HPDE6-E6E7 (cell line): ENCODE results near the gene LCN12.

ENCODE experiments used
- DNase-seq: peaks from one replicate; pipeline ENCODE4 v3.0.0; 2011; ENCODE audit warnings: missing footprints; ENCODE audit errors: extremely low spot score

Gene LCN12

DNA sequence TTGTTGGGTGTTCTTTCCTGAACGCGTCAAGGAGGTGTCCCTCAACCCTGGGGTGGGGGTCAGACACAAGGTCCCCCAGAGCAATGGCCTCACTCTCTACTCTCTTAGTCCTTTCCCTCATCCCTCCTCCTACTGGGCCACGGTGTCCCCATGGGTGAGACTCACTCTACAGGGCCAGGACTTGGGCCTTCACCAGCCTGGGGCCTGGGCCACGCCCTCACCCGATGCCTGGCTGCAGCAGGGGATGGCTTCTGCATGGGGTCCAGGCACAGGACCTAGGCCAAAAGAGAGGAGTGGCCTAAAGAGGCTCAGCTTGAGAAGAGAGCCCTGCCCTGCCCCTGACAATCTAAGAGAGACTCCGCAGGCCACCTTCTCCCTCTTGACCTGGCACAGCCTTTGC, 5.8 kb downstream of the LCN12 start:
- no peak for DNase-seq

DNA sequence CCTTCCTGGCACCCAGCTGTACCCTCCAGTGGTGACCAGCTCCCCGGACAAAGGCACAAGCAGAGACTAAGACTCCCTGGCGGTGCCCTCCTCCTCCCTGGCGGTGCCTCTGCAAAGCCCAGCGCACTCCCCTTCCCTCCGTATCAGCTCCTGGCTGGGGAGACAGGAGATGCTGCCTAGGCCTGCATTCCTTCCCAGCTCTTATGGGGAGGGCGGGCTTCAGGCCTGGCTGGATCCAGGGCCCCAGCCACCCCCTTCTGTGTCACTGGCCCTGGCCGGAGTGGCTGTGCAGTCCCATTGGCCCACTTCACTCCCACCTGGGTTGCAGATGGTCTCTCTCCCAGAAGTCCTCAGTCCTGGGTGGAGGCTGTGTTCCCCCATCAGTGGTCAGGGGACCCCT, 6.4 kb downstream of the LCN12 start:
- no peak for DNase-seq

DNA sequence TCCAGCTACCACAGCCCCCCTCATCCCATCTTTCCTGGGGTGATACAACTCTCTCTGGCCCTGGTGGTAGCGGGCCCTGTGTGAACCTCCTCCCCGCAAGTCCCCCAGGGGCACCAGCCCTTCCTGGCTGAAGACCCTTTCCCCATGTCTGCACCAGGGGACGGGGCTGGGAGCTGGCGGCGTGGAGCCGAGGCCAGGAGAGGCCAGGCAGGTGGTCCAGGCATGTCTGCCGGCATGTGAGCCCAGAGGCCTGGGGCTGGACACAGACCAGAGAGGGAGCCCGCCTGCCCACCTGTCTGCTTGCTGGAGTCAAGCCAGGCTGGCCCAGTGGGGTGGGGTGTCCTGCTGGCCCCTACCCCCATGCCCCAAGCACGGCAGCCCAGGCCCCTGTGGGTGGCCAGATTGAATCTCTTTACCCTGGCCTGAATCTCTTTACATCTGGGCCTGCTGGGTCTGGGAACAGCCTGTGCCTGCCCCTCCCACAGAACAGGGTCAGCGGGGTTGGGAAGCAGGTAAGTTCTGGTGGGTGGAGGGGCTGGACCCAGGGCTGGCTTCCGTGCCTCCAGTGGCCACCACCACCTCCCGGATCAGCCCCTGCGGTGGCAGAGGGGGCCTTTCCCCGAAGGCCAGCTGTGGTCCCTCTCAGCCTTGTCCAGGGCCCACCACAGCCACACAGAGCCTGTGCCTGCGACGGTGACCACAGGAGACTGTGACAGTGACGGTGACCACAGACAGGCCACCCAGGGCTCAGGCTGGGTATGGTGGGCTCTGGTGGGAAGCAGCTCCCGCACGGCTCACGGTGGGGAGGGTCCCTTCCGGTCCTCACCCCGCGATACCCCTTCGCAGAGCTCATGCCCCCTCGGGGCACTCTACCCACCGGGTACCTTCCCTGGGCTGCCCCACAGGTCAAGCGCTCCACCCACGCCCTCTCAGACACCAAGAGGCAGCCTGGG, 7.1 kb downstream of the LCN12 start:
- DNase-seq, result no peak

DNA sequence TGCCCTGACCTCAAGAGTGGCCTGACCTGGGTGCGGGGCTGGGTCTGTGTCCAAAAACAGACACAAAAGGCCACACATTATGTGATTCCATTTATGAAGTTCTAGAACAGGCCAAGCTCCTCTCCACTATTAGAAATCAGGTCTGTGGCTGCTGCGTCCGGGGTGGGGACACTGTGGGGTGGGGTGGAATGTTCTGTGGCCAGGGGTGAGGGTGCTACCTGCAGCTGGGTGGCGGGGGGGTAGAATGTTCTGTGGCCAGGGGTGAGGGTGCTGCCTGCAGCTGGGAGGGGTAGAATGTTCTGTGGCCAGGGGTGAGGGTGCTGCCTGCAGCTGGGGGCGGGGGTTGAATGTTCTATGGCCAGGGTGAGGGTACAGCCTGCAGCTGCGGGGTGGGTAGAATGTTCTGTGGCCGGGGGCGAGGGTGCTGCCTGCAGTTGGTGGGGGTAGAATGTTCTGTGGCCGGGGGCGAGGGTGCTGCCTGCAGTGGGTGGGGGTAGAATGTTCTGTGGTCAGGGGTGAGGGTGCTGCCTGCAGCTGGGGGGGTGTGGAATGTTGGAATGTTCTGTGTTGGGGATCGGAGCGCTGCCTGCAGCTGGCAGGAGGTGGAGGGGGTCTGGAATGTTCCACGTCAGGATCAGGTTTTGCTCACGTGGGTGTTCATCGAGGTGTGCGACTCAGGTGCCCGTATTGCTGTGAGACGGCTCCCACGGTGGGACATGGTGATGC, 8.3 kb downstream of the LCN12 start:
- DNase-seq, result no peak

DNA sequence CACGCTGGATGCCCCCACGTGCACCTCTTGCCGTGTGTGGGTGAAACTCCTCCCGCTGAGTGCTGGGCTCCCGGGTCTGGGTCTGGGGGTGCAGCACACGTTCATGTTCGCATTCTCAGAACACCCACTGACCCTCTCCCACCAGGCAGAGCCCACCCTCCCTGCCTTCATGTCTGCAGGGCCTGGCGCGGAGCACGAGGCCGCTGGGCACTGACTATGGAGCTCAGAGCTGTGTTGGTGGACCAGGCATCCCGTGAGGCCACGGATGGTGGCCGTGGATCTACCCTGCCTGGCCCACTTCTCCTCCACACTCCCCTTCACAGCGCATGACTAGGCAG, 8.8 kb downstream of the LCN12 start:
- DNase-seq, result no peak

DNA sequence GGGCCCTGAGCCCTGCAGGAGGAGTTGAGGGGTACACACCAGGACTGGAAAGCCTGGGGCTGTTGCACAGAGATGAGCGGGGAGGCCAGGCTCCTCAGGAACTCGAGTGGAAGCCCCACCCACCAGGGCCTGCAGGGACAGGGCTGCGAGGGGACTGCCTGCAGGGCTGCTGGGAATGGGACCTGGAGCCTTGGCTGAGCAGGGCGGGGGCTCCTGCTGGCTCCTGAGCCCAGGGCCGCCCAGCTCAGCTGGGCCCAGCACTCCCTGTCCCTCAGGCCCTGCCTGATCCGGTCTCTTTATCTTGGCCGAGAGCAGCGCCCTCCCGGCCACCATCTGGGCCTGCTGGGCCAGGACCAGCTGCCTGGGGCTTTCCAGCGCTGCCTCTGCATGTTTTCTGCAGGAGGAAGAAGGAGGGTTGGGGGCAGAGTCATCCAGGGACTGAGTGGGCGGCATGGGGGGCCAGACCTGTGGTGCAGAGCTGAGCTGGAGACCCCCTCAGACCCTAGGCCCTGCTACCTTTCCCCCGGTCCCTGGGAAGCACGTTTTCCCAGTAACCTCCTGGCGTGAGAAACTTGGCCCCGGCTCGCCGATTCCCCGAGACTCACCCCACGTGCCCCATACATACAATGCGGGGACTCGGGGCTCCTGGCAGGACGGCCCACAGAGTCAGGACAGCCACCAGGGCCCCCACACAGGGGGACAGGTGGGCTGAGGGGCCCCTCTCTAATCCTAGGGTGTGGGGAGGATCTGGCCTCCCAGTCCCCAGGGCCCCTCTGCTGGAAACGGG, 9.4 kb downstream of the LCN12 start:
- DNase-seq, result no peak

DNA sequence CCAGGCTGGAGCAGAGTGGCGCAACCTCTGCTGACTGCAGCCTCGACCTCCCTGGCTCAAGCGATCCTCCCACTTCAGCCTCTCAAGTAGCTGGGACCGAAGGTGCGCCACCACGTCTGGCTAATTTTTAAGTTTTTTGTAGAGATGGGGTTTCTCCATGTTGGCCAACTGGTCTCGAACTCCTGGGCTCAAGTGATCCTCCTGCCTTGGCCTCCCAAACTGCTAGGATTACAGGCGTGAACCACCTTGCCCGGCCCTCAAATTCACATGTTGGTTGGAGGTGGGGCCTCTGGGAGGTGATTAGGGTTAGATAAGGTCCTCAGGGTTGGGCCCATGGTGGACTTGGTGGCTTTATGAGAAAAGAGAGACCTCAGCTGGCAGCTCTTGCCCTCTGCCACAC, 10.1 kb downstream of the LCN12 start:
- no peak for DNase-seq

DNA sequence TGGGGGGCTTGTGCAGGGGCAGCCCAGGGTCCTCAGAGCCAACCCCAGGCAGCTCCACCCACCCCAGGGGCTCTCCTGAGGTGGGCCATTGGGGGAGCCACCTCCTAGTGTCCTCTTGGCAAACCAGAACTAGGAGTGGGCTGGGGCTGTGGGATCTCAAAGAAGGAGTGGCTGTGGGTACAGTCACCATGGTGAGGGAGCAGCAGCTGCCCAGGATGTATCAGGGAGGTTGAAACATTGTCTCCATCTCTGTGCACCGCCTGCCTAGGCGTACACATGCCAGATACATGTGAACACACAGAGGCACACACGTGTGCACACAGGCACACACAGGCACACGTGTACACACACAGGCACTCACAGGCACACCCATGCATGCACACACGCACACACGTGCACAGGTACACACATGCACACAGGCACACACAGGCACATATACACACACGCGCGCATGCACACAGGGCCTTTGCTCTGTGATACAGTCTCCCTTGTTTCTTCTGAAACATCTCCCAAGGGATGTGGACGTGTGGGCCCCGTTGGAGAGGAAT, 10.7 kb downstream of the LCN12 start:
- DNase-seq, result no peak

DNA sequence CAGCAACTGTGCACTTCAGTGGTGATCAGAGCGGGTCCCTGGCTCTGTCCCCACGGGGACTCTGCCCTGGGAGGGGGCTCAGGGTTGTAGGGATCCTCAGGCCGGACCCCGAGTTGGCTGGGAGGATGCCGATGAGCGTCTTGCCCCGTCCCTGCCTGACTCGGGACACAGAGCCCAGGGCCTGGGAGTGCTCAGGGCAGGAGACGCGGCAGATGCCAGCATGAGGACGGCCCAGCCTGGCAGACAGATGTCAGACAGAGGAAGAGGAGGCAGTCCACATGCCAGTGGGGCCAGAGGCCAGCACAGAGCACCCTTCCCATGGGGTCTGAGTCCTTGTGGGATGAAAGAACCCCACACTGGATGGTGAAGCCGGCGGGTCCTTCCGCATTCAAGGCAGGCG, 11.3 kb downstream of the LCN12 start:
- no peak for DNase-seq

DNA sequence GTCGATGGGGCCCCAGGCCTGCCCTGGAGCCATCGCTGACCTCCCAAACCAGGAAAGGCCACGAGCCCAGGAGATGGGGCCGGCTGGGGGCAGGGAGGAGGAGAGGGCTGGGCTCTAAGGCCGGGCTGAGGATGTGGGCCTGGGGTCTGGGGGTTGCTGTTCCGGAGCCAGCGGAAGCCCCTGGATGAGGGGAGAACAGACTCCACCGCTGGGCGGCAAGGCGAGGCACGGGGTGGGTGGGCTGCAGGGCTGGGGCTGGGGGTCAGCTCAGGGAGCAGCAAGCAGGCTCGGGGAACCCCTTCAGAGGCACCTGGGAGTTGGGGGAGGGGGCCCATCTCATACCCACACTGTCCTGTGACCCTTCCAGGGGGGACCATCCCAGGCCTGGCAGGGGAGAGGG, 11.7 kb downstream of the LCN12 start:
- no peak for DNase-seq

DNA sequence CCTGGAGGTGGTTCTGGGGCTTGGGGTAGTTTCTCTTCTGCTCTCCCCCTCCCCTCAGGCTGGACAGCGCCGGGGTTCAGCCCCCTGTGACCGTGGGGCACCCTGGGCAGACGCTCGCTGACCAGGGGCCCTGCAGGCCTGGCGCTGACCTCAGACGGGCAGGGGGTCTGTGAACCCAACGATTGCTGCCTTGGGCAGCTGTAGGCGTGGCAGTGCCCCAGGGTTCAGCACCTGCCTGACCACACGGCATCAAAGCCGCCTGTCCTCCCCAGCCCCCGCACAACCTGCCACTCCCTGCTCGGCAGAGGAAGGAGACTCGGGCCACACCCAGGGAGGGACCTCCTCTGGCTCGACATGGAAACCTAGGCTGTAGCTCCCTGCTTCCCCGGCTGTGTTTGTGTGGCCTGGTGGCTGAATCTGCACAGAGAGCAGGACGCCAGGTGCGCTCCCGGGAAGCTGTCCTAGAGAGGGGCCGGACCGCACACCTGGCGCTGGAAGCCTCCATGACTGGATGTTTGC, 12.2 kb downstream of the LCN12 start:
- no peak for DNase-seq

DNA sequence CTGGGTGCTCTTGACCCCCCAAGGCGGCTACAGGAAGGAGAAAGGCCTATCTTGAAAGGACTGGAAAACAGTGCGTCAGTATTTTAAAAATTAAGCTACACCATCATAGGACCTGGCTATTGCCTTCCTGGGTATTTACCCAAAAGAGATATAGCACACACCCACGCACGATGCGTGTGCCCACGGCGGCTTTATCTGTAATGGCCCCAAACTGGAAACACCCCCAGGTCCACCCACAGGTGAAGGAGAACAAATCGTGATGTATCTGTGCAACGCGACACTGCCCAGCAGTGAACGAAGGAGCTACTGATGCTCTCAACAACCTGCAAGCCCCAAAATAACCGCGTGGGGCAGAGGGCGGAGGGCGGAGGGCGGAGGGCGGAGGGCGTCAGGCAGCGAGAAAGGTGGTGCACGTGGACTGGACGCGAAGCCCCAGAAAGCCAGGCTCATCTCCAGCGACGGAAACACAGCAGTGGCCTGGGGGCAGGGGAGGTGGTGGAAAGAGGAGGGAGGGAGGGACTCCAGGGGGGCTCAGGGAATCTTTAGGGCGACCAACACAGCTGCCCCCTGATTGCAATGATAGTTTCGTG, 12.9 kb downstream of the LCN12 start:
- no peak for DNase-seq

DNA sequence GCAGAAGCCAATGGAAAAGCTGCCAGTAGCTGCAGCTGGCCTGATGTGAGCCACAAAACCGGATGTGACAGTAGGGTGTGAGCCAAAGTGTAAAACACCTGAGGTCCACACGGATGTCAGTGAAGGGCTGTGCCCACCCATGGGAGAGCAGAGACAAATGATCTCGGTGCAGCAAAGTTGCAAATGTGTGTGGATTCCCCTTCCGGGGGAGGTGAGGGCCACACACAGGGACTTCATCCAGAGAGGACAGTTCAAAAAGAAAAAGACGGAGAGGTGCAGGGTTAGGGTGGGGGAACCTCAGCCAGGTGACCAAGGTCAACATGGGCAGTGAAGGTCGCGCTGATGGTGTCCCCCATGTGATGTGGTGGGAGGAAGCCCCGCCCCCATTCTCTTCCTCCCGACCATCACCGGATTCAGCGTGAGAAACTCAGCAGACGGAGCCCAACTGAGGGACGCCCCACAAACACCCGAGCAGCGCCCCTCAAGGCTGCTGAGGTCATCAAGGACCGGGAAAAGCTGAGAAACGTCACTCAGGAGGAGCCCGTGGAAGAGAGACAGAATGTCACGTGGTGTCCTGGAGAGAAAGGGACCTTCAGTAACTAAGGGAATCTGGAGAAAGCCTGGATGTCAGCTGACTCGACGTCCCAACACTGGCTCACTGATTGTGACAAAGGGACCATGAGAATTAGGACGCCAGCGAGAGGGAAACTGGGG, 13.9 kb downstream of the LCN12 start:
- no peak for DNase-seq

DNA sequence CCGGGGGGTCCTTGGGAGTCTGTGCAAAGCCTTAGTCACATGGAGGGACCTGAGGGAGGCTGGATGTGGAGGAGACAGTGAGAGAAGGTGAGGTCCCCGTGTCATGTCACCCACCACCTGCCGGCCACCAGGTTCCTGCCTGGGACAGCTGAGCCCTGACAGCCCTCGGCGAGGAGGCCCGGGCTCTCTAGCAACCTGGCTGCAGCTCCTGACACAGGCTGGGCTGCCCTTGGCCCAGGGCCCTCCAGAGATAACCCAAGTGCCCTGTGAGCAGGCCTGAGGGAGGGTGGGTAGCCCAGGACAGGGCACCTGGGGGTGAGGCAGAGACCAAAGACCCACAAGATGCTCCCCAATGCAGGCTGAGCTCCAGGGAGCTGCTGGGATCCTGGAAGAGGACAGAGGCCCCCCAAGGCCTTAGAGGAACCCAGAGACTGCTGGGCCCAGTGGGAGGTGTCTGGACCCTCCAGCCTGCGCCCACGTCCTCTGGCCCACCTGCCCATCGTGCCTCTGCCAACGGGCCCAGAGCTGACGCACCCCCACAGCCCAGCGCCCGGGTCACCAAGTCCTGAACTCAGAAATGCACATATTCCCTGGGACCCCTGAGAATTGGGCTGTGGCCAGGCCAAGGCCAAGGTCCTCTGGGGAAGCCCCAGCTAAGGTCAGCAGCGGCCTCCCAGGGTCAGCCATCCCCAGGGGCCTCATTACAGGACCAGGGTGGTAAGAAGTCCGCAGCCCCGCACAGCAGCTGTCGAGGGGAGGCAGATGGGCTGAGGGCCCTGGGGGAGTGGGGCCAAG, 16.5 kb downstream of the LCN12 start:
- DNase-seq, result no peak

DNA sequence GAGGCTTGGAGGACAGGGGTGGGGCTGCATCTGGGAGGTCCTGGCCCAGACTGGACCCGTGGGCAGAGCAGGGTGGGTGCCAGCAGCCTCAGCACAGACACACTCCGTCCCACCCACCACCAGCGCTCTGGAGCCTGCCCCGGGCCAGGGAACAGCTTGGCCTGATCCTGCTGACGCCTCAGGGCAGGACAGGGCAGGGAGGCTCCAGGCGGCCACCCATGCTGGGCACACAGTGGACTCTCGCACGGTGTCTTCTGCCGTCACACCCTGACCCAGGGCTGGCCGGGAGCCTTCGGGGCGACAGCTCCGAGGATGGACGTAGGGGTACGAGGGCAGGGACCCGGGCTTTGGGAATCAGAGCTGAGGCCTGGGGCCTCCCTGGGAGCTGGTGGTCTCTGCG, 17.1 kb downstream of the LCN12 start:
- DNase-seq, result no peak

DNA sequence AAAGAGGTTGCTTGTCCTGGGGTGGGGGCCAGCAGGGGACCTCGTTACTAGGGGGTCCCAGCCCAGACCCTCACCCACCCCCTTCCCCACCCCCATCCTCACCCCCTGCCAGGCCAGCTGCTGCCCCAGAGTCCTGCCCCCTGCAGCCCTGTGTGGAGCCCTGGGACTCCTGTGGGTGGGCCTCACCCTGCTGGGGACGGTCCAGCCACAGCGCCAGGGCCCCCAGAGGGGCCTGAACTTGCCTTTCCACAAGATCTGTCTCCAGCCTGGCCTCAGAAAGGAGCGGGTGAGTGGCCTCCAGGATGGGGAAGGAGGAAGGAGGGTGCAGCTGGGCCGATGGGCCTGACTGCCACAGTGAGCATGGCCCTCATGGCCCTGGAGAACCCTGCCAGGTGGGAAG, 17.7 kb downstream of the LCN12 start:
- no peak for DNase-seq

DNA sequence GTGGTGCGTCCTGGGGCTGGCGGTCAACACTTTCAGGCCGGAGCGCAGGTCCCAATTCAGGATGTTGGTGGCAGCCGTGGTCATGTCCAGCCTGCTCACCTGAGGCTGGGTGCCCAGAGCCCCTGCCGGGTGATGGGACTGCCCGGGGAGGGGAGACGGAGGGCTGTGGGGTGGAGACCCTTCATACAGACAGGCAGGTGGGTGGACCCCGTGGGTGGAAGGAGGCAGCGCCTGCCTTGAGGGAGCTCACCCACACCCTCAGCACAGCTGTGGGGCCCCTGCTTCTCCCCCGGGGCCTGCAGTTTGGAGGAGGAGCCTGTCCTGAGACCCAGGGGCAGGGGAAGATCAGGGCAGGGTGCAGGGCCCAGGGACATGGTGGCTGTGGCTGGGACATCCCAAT, 18.3 kb downstream of the LCN12 start:
- DNase-seq, result no peak

DNA sequence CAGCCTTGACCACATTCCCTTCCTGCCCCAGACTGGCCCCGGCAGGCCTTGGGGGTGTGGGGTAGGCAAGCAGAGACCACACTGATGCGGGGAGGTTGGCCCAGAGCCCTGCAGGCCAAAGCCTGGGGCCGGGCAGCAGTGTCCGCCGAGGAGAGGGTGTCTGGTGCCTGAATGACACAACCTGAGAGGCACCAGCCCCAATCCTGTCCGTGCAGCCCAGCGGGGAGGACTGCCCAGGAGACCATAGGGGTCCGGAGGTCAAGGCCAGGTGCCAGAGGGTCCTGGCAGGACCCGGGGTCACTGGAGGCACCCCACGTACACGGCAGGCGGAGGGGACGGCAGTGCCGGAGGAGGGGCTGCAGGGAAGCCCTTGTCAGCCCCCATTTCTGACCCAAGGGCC, 19.7 kb downstream of the LCN12 start:
- no peak for DNase-seq

DNA sequence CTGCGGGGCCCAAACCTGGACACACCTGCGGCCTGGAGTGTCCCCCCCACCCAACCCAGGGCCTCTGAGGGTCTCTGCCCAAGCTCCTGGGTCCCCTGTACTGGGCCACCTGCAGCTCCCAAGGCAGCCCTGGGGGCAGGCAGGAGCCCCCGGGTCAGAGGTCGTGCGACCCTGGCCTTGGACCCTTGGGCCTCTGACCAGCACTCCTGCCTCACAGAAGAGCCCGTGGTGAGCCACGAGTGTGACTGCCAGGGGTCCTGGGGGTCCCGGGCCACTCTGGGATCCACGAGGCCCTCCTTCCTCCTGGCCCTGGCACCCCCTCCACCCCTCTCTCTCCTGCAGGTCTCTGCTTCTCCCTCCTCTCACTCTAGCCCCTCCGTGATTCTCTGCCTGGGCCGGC, 20.3 kb downstream of the LCN12 start:
- no peak for DNase-seq

DNA sequence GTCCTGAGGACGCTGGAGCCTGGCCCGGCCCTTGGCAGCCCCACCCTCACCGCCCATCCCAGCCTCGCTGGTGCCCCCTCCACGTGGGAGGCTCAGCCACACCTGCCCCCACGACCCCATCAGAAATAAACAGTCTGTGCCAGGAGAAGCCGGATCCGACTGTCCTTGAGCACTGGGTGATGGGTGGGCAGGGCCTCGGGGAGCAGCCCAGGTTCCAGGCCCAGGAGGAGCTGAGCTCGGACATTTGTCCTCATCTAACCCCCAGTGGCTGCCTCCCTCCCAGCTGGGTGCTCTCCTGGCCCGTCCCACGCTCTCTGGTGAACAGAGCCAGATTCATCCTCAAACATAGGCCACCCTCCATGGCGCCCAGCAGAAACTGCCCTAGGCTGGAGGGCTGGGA, 20.7 kb downstream of the LCN12 start:
- DNase-seq, result no peak
